Osteoblast (primary cell): ENCODE data around the gene GABRG3. TPM values are rescaled to one million over a fixed set of nuclear protein-coding genes. Genes with fewer than 3 reads are reported as not detected.

Experiments used
- DNase-seq: peaks from one replicate; pipeline ENCODE4 v3.0.0; 2011; ENCODE audit warnings: low spot score, mixed read lengths; ENCODE audit not compliant: insufficient read length; ENCODE audit errors: missing footprints
- H2AFZ ChIP-seq: 2 replicates; pipeline ENCODE4 v1.6.0; 2011; ENCODE audit warnings: mild to moderate bottlenecking, low read length
- H3K27ac ChIP-seq: 2 replicates; pipeline ENCODE4 v1.5.1; 2011; ENCODE audit warnings: mild to moderate bottlenecking, low read depth, low read length, moderate library complexity
- H3K27me3 ChIP-seq: 2 replicates; pipeline ENCODE4 v1.6.0; 2012; ENCODE audit warnings: mild to moderate bottlenecking, control low read depth, inconsistent platforms, low read length, moderate library complexity; ENCODE audit not compliant: insufficient read depth
- H3K36me3 ChIP-seq: 2 replicates; pipeline ENCODE4 v1.5.1; 2011; ENCODE audit warnings: mild to moderate bottlenecking, low read length, control low read depth, moderate library complexity; ENCODE audit not compliant: insufficient read depth
- H3K4me1 ChIP-seq: 2 replicates; pipeline ENCODE4 v1.5.1; 2011; ENCODE audit warnings: mild to moderate bottlenecking, low read length, control low read depth, moderate library complexity; ENCODE audit not compliant: insufficient read depth
- H3K4me2 ChIP-seq: 2 replicates; pipeline ENCODE4 v1.6.0; 2011; ENCODE audit warnings: mild to moderate bottlenecking, low read length; ENCODE audit not compliant: insufficient read depth
- H3K4me3 ChIP-seq: fragments of 200-600 bp; sonication (generic); 3 replicates; pipeline ENCODE4 v1.5.1; 2012; ENCODE audit warnings: mild to moderate bottlenecking, low read length, inconsistent platforms; ENCODE audit not compliant: insufficient read depth
- H3K79me2 ChIP-seq: 2 replicates; pipeline ENCODE4 v1.6.0; 2012; ENCODE audit warnings: mild to moderate bottlenecking, low read length, control low read depth, inconsistent platforms; ENCODE audit not compliant: insufficient read depth
- H3K9me3 ChIP-seq: 2 replicates; pipeline ENCODE4 v1.5.1; 2011; ENCODE audit warnings: low read depth, low read length, control low read depth
- H4K20me1 ChIP-seq: 2 replicates; pipeline ENCODE4 v1.6.0; 2012; ENCODE audit warnings: mild to moderate bottlenecking, low read length, control low read depth; ENCODE audit not compliant: insufficient read depth
- total RNA-seq: library from RNA; depleted of rRNA; stranded (reverse); fragments of >200 nt; gene quantifications from 2 replicates; pipeline ENCODE4 v1.2.3, GENCODE V29; 2012
- TF ChIP-seq, protein P1 (sequence below): IDR thresholded peaks from 2 replicates; pipeline ENCODE4 v1.5.1; 2011; ENCODE audit warnings: mild to moderate bottlenecking, low read depth, low read length, moderate library complexity; ENCODE audit errors: extremely low read depth

Gene GABRG3
- total RNA-seq, 1 donor, result not detected

DNA sequence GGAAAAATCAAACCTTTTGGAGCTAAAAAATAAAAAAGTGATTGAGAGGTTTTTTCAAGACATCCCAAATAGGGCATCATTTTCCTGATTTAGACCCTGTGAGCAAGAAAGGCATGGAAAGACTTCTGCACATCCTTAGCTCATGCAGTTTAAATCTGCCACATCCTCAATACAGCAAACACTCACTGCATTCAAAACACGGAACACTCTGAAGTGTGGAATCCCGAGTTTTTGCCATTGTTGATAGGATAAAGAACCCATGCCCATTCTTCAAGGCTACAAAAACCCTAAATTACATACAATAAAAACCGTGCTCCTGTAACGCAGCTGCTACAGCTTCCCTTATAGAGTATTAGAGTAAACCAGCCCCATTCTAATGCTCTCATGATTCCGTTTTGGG lies 346.8 kb downstream of the GABRG3 start:
- DNase-seq, result peak; percentile 6
- TF ChIP-seq, protein P1, sequence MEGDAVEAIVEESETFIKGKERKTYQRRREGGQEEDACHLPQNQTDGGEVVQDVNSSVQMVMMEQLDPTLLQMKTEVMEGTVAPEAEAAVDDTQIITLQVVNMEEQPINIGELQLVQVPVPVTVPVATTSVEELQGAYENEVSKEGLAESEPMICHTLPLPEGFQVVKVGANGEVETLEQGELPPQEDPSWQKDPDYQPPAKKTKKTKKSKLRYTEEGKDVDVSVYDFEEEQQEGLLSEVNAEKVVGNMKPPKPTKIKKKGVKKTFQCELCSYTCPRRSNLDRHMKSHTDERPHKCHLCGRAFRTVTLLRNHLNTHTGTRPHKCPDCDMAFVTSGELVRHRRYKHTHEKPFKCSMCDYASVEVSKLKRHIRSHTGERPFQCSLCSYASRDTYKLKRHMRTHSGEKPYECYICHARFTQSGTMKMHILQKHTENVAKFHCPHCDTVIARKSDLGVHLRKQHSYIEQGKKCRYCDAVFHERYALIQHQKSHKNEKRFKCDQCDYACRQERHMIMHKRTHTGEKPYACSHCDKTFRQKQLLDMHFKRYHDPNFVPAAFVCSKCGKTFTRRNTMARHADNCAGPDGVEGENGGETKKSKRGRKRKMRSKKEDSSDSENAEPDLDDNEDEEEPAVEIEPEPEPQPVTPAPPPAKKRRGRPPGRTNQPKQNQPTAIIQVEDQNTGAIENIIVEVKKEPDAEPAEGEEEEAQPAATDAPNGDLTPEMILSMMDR, result no peak
- Histone ChIP-seq H3K79me2 (no peaks in the 10 kb centered on the region), H2AFZ (no peak overlapping the region), H3K27me3 (no peaks in the 10 kb centered on the region), H3K4me2 (no peak overlapping the region), H3K4me3 (no peak overlapping the region), H3K9me3 (peaks cover 5% of the 10 kb centered on the region), H3K36me3 (no peaks in the 10 kb centered on the region), H3K27ac (no peak overlapping the region), H4K20me1 (no peaks in the 10 kb centered on the region), H3K4me1 (no peaks in the 10 kb centered on the region)

DNA sequence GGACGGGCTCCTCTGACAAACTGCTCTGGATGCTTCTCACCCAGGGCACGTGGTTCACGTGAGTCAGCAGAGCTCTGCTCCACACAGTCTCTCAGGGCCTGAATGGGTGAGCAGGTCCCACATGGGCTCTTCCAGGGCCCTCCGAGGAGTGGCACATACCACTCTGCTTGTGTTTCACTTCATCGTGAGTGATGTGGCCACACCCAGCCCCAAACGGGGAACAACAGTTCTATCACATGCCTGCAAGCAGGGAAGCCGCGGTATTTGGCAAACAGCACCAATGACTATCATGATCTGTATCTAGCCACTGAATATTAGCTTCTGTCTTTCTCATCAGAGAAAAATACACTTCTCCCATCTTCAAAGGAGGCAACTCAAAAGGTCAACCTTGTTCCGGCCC lies 352.8 kb downstream of the GABRG3 start:
- Histone ChIP-seq H3K79me2 (no peaks in the 10 kb centered on the region), H3K4me1 (no peaks in the 10 kb centered on the region), H3K9me3 (no peaks in the 10 kb centered on the region), H2AFZ (no peak overlapping the region), H3K4me3 (no peak overlapping the region), H3K27ac (no peak overlapping the region), H3K36me3 (no peaks in the 10 kb centered on the region), H3K27me3 (no peaks in the 10 kb centered on the region), H4K20me1 (no peaks in the 10 kb centered on the region), H3K4me2 (no peak overlapping the region)
- no peak for DNase-seq
- TF ChIP-seq, protein P1, result no peak

DNA sequence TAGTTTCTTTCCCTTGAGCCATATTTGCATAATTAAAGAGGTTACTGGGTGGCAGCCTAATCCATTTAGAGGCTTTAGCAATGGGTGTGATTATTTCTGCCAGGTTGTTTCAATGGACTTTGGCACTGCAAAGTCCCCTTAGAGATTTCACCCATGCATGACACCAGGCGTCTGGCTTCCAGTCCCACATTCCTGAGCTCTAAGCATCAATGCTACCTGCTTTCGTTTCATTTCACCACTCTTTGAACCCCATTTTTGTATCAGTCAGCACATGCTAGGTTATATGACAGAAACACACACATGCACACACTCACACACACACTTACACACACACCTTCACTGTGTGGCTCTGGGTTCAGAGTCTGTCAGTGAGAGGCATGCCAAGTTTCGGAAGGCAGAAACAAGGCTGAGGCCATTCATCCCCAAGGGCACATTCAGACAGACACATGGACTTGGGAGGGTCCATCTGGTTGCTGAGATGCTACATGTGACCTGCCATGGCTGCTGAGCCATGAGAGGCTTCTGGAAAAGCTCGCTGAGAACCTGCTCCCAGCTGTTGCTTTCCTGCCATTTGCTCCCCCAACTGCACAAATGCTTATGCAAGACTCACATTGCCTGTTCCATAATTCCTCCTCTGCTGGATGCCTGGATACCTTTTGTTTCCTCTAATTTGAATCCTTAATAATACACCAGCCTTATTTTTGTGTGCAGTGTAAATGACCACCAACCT lies 354.1 kb downstream of the GABRG3 start:
- TF ChIP-seq, protein P1, result no peak
- H3K4me3 ChIP-seq, result no peak overlapping the region
- H3K9me3 ChIP-seq, result no peaks in the 10 kb centered on the region
- no peaks in the 10 kb centered on the region for H3K4me1 ChIP-seq
- no peak overlapping the region for H3K27ac ChIP-seq
- H3K4me2 ChIP-seq, result no peak overlapping the region
- no peak for DNase-seq
- H3K79me2 ChIP-seq, result no peaks in the 10 kb centered on the region
- H4K20me1 ChIP-seq, result no peaks in the 10 kb centered on the region
- no peaks in the 10 kb centered on the region for H3K36me3 ChIP-seq
- no peaks in the 10 kb centered on the region for H3K27me3 ChIP-seq
- H2AFZ ChIP-seq, result no peak overlapping the region

DNA sequence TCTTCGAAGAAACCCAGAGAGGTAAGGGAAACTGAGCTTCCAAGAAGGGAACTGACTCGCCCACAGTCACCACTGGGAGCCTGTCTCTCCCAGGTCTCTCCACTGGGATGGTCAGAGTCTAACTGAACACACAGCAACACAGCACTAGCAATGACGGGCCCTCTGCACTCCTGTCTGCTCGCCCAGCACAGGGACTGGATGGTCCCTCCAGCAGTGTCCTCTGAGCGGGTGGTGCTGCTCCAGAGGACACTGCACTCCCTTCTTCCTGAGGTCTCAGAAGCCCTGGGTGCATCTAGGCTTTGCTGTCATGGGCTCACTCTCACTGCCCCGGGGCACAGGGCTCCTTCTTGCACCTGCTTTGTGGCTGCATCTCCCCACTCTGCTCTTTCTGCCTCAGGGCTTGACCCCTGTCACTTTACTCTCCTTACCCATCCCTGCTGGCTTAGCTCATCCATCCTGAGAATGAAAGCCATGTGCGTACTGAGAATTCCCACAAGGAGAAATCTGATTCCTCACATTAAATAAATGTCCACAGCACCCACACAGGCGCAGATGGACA lies 356.6 kb downstream of the GABRG3 start:
- no peaks in the 10 kb centered on the region for H3K27me3 ChIP-seq
- H3K4me3 ChIP-seq, result no peak overlapping the region
- H3K79me2 ChIP-seq, result no peaks in the 10 kb centered on the region
- H3K4me2 ChIP-seq, result no peak overlapping the region
- H3K36me3 ChIP-seq, result no peaks in the 10 kb centered on the region
- H3K27ac ChIP-seq, result no peak overlapping the region
- H3K4me1 ChIP-seq, result no peaks in the 10 kb centered on the region
- H4K20me1 ChIP-seq, result no peaks in the 10 kb centered on the region
- H3K9me3 ChIP-seq, result no peaks in the 10 kb centered on the region
- no peak overlapping the region for H2AFZ ChIP-seq
- no peak for DNase-seq
- TF ChIP-seq, protein P1, result no peak
